Ascending aorta (tissue), 2 donors: ENCODE measurements around the gene COX7B2. TPM values are rescaled to one million over a fixed set of nuclear protein-coding genes. Genes with fewer than 3 reads are reported as not detected.

ENCODE experiments used
- DNase-seq, 2 donors: peaks; one replicate each; pipeline ENCODE4 v3.0.0-alpha.2; 2019; ENCODE audit warnings: low spot score in 2 of 2
- H3K27ac ChIP-seq, 2 donors: fragments of 200-600 bp; sonication (generic); one replicate each; pipeline ENCODE4 v1.5.1; 2016 to 2017; ENCODE audit warnings: mild to moderate bottlenecking in 1 of 2
- H3K27me3 ChIP-seq: fragments of 200-600 bp; sonication (generic); one replicate; pipeline ENCODE4 v1.5.1; 2017
- H3K36me3 ChIP-seq, 2 donors: fragments of 200-600 bp; sonication (generic); one replicate each; pipeline ENCODE4 v1.5.1; 2016
- H3K4me1 ChIP-seq, 2 donors: fragments of 200-600 bp; sonication (generic); one replicate each; pipeline ENCODE4 v1.5.1; 2016 to 2017; ENCODE audit warnings: mild to moderate bottlenecking in 1 of 2
- H3K4me3 ChIP-seq, 2 donors: fragments of 200-600 bp; sonication (generic); one replicate each; pipeline ENCODE4 v1.5.1; 2016 to 2017; ENCODE audit warnings: mild to moderate bottlenecking in 1 of 2
- H3K9me3 ChIP-seq, 2 donors: fragments of 200-600 bp; sonication (generic); one replicate each; pipeline ENCODE4 v1.5.1; 2016
- CTCF ChIP-seq, 3 experiments: fragments of 200-600 bp in 2 of 3; fragments of 450-650 bp in 1 of 3; sonication (generic) in 2 of 3; IDR thresholded peaks; one replicate each; pipeline ENCODE4 v1.5.1; 2016 to 2019; ENCODE audit warnings: antibody characterized with exemption in 3 of 3, mild to moderate bottlenecking in 1 of 3, moderate library complexity in 1 of 3
- intact Hi-C: fragments of 100-400 bp; cut with DNase I; formaldehyde crosslinking; loops from one replicate; pipeline ENCODE4 v1.15.1; 2023
- total RNA-seq: library from RNA; depleted of rRNA; stranded (reverse); fragments of >200 nt; gene quantifications from one replicate; pipeline ENCODE4 v1.1.0, GENCODE V29; 2016

The COX7B2 gene
- not detected for total RNA-seq

GRCh38 chr4:46909078-46909477, at the start of gene COX7B2:
Gene COX7B2, minus strand, starts transcription at chr4:46909245. Its CDS starts 174,053 bp downstream, at chr4:46735192.
- Histone ChIP-seq H3K4me3 (no peak within 1 kb of the TSS), H3K27me3 (no peaks in the 10 kb centered on the region), H3K27ac (no peak within 1 kb of the TSS), H3K9me3 (no peaks in the 10 kb centered on the region), H3K4me1 (no peaks in the 10 kb centered on the region), H3K36me3 (no peaks in the 10 kb centered on the region)
- no peak for TF ChIP-seq CTCF (IDR thresholded peaks at IDR 0.05)
- DNase-seq: no peak
- intact Hi-C loops: no loop called here

GRCh38 chr4:46956451-46956850, 47.4 kb upstream of the COX7B2 start:
- Histone ChIP-seq H3K27ac (no peak overlapping the region), H3K4me1 (no peaks in the 10 kb centered on the region), H3K36me3 (no peaks in the 10 kb centered on the region), H3K9me3 (no peaks in the 10 kb centered on the region), H3K27me3 (no peaks in the 10 kb centered on the region), H3K4me3 (no peak overlapping the region)
- TF ChIP-seq CTCF (IDR thresholded peaks at IDR 0.05): no peak
- no peak for DNase-seq
- intact Hi-C loops: no loop called here

- intact Hi-C loops: no loop called here
- no peaks in the 10 kb centered on the region for H3K4me1 ChIP-seq
- no peak overlapping the region for H3K4me3 ChIP-seq
- H3K27me3 ChIP-seq: no peaks in the 10 kb centered on the region
- no peak overlapping the region for H3K27ac ChIP-seq
- H3K36me3 ChIP-seq: no peaks in the 10 kb centered on the region
- TF ChIP-seq CTCF (IDR thresholded peaks at IDR 0.05): no peak
- H3K9me3 ChIP-seq: no peaks in the 10 kb centered on the region
- no peak for DNase-seq
Measured at GRCh38 chr4:46955601-46956000, 46.6 kb upstream of the COX7B2 start.

- no peaks in the 10 kb centered on the region for H3K9me3 ChIP-seq
- H3K27me3 ChIP-seq: no peaks in the 10 kb centered on the region
- H3K4me1 ChIP-seq: no peaks in the 10 kb centered on the region
- intact Hi-C loops: no loop called here
- no peak overlapping the region for H3K4me3 ChIP-seq
- H3K27ac ChIP-seq: no peak overlapping the region
- H3K36me3 ChIP-seq: no peaks in the 10 kb centered on the region
- TF ChIP-seq CTCF (IDR thresholded peaks at IDR 0.05): no peak
- DNase-seq: no peak
Measured at GRCh38 chr4:46954643-46955042, 45.6 kb upstream of the COX7B2 start.

- no peaks in the 10 kb centered on the region for H3K27me3 ChIP-seq
- no peaks in the 10 kb centered on the region for H3K4me1 ChIP-seq
Measured at GRCh38 chr4:46953564-46953963, 44.5 kb upstream of the COX7B2 start.

More at GRCh38 chr4:46953564-46953963, 44.5 kb upstream of the COX7B2 start:
- DNase-seq: no peak
- intact Hi-C loops: no loop called here
- Histone ChIP-seq H3K4me3 (no peak overlapping the region), H3K27ac (no peak overlapping the region), H3K9me3 (no peaks in the 10 kb centered on the region), H3K36me3 (no peaks in the 10 kb centered on the region)
- no peak for TF ChIP-seq CTCF (IDR thresholded peaks at IDR 0.05)
